ENCODE measurements around the gene YJU2. TPM values are rescaled to one million over a fixed set of nuclear protein-coding genes. Genes with fewer than 3 reads are reported as not detected.

The YJU2 gene
- total and polyA plus RNA-seq, 2 of the 13 experiments (the other 11 are each of a cell fraction or from before 2014, with no cell fraction given): 9.3 to 17.9 TPM

- TF ChIP-seq PHF21A (CRISPR knock-in tag; IDR thresholded peaks at IDR 0.05) (peak; percentile 97), PITX1 (CRISPR knock-in tag; IDR thresholded peaks at IDR 0.05) (no peak), GFI1 (CRISPR knock-in tag; IDR thresholded peaks at IDR 0.05; ENCODE audit: borderline replicate concordance) (peak; percentile 32; the same call in 1 of the 2 replicates), HDAC1 (CRISPR knock-in tag; IDR thresholded peaks at IDR 0.05) (peak; percentile 55; the same call in 1 of the 2 replicates), NR2F2 (IDR thresholded peaks at IDR 0.05; ENCODE audit: borderline replicate concordance, low read depth) (0 out of 2 replicates have a peak, but pooled peaks have one; percentile 17), TRIM24 (CRISPR knock-in tag; IDR thresholded peaks at IDR 0.05) (no peak), SIX4 (CRISPR knock-in tag; IDR thresholded peaks at IDR 0.05) (no peak), ZNF232 (CRISPR knock-in tag; IDR thresholded peaks at IDR 0.05; ENCODE audit: borderline replicate concordance) (no peak), FOXA1 (IDR thresholded peaks at IDR 0.05) (no peak), FOXA1 (CRISPR knock-in tag; IDR thresholded peaks at IDR 0.05) (no peak), USF2 (IDR thresholded peaks at IDR 0.05; ENCODE audit: low read depth, low read length) (no peak), USF2 (CRISPR knock-in tag; IDR thresholded peaks at IDR 0.05; ENCODE audit: borderline replicate concordance) (no peak), NFYC (CRISPR knock-in tag; IDR thresholded peaks at IDR 0.05) (peak; percentile 90), ZMYM4 (CRISPR knock-in tag; IDR thresholded peaks at IDR 0.05) (peak; percentile 60), CREM (IDR thresholded peaks at IDR 0.05) (no peak), CREM (CRISPR knock-in tag; IDR thresholded peaks at IDR 0.05) (no peak), ZNF781 (CRISPR knock-in tag; IDR thresholded peaks at IDR 0.05; ENCODE audit: borderline replicate concordance, not compliant biosample characterization) (no peak), RORA (CRISPR knock-in tag; IDR thresholded peaks at IDR 0.05) (no peak), SALL1 (CRISPR knock-in tag; IDR thresholded peaks at IDR 0.05) (peak; percentile 45), SAP130 (CRISPR knock-in tag; IDR thresholded peaks at IDR 0.05; ENCODE audit: low read depth) (peak; percentile 39; the same call in 1 of the 2 replicates), ZNF225 (CRISPR knock-in tag; IDR thresholded peaks at IDR 0.05) (no peak), TP53 (CRISPR knock-in tag; conservative IDR thresholded peaks at IDR 0.05) (no peak)
- TF ChIP-seq, protein P1, sequence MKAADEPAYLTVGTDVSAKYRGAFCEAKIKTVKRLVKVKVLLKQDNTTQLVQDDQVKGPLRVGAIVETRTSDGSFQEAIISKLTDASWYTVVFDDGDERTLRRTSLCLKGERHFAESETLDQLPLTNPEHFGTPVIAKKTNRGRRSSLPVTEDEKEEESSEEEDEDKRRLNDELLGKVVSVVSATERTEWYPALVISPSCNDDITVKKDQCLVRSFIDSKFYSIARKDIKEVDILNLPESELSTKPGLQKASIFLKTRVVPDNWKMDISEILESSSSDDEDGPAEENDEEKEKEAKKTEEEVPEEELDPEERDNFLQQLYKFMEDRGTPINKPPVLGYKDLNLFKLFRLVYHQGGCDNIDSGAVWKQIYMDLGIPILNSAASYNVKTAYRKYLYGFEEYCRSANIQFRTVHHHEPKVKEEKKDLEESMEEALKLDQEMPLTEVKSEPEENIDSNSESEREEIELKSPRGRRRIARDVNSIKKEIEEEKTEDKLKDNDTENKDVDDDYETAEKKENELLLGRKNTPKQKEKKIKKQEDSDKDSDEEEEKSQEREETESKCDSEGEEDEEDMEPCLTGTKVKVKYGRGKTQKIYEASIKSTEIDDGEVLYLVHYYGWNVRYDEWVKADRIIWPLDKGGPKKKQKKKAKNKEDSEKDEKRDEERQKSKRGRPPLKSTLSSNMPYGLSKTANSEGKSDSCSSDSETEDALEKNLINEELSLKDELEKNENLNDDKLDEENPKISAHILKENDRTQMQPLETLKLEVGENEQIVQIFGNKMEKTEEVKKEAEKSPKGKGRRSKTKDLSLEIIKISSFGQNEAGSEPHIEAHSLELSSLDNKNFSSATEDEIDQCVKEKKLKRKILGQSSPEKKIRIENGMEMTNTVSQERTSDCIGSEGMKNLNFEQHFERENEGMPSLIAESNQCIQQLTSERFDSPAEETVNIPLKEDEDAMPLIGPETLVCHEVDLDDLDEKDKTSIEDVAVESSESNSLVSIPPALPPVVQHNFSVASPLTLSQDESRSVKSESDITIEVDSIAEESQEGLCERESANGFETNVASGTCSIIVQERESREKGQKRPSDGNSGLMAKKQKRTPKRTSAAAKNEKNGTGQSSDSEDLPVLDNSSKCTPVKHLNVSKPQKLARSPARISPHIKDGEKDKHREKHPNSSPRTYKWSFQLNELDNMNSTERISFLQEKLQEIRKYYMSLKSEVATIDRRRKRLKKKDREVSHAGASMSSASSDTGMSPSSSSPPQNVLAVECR (CRISPR knock-in tag; IDR thresholded peaks at IDR 0.05; ENCODE audit: borderline replicate concordance): peak; percentile 51; the same call in 1 of the 2 replicates
- TF ChIP-seq, protein P2, sequence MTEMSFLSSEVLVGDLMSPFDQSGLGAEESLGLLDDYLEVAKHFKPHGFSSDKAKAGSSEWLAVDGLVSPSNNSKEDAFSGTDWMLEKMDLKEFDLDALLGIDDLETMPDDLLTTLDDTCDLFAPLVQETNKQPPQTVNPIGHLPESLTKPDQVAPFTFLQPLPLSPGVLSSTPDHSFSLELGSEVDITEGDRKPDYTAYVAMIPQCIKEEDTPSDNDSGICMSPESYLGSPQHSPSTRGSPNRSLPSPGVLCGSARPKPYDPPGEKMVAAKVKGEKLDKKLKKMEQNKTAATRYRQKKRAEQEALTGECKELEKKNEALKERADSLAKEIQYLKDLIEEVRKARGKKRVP (CRISPR knock-in tag; IDR thresholded peaks at IDR 0.05): no peak
These were observed 37.5 kb downstream of the YJU2 start (continued) for GRCh38 chr19:4284176-4284958.
